IMR-90 (cell line): ENCODE results near the gene CDS2. TPM values are rescaled to one million over a fixed set of nuclear protein-coding genes. Genes with fewer than 3 reads are reported as not detected.

Source experiments
- ATAC-seq: fragments of 200-7000 bp; cut with Tn5 transposase; 2 replicates; pipeline ENCODE4 v1.9.1; 2020; ENCODE audit warnings: low read depth, mild to moderate bottlenecking, moderate library complexity
- BruUV-seq: library from RNA; stranded (reverse); fragments of 400-500 nt; replicated peaks from 2 replicates; lab custom pipeline; 2021; lab: Mats Ljungman, UMichigan
- CTCF ChIA-PET: fragments of 300-600 bp; formaldehyde crosslinking; extraction: SDS; loops from one replicate; lab custom pipeline; 2021; ENCODE audit warnings: antibody characterized with exemption; lab: Yijun Ruan, JAX
- POLR2A ChIA-PET: fragments of 300-600 bp; sonication (Branson Sonifier 250); formaldehyde crosslinking; loops from one replicate; lab custom pipeline; 2022; ENCODE audit warnings: antibody characterized with exemption; ENCODE audit not compliant: unreplicated experiment; lab: Charles Lee
- DNase-seq: peaks from one replicate; pipeline ENCODE4 v3.0.0; 2013
- H2AFZ ChIP-seq: replicated peaks from 2 replicates; pipeline ENCODE3; 2013; ENCODE audit warnings: low read length, mild to moderate bottlenecking; ENCODE audit not compliant: poor library complexity
- H2AK5ac ChIP-seq: 2 replicates; pipeline ENCODE4 v1.6.1; 2013; ENCODE audit warnings: low read depth, low read length, inconsistent platforms
- H2AK9ac ChIP-seq: replicated peaks from 2 replicates; pipeline ENCODE3; 2013; ENCODE audit warnings: mild to moderate bottlenecking, low read depth, low read length, moderate library complexity; ENCODE audit not compliant: poor library complexity
- H2BK120ac ChIP-seq: 2 replicates; pipeline ENCODE4 v1.6.1; 2013; ENCODE audit warnings: low read depth, low read length, inconsistent platforms
- H2BK15ac ChIP-seq: 3 replicates; pipeline ENCODE4 v1.6.1; 2013; ENCODE audit warnings: low read depth, low read length, inconsistent platforms
- H2BK20ac ChIP-seq: 2 replicates; pipeline ENCODE4 v1.6.1; 2013; ENCODE audit warnings: low read depth, mild to moderate bottlenecking, inconsistent platforms, low read length, moderate library complexity
- H2BK5ac ChIP-seq: 2 replicates; pipeline ENCODE4 v1.6.1; 2013; ENCODE audit warnings: mild to moderate bottlenecking, low read depth, low read length, inconsistent platforms; ENCODE audit not compliant: poor library complexity, severe bottlenecking
- H3K14ac ChIP-seq: replicated peaks from 2 replicates; pipeline ENCODE4 v1.6.1; 2013; ENCODE audit warnings: low read depth, low read length, inconsistent platforms
- H3K18ac ChIP-seq: 2 replicates; pipeline ENCODE4 v1.6.1; 2013; ENCODE audit warnings: low read depth, low read length, control low read depth
- H3K23ac ChIP-seq: 2 replicates; pipeline ENCODE4 v1.6.1; 2013; ENCODE audit warnings: low read depth, low read length, inconsistent platforms
- H3K27ac ChIP-seq: 2 replicates; pipeline ENCODE4 v1.5.1; 2013; ENCODE audit warnings: mild to moderate bottlenecking, control low read depth, low read length; ENCODE audit not compliant: insufficient read depth
- H3K27me3 ChIP-seq: 2 replicates; pipeline ENCODE4 v1.6.1; 2013; ENCODE audit warnings: low read length; ENCODE audit not compliant: control insufficient read depth, insufficient read depth
- H3K36me3 ChIP-seq: 2 replicates; pipeline ENCODE4 v1.6.1; 2013; ENCODE audit warnings: low read length, mixed read lengths; ENCODE audit not compliant: control insufficient read depth, insufficient read depth
- H3K4ac ChIP-seq: 2 replicates; pipeline ENCODE4 v1.6.1; 2013; ENCODE audit warnings: low read depth, low read length, inconsistent platforms
- H3K4me1 ChIP-seq: 2 replicates; pipeline ENCODE4 v1.6.1; 2013; ENCODE audit warnings: low read length, mixed read lengths; ENCODE audit not compliant: control insufficient read depth, insufficient read depth
- H3K4me2 ChIP-seq: 2 replicates; pipeline ENCODE4 v1.6.1; 2013; ENCODE audit warnings: low read depth, mild to moderate bottlenecking, control low read depth, low read length, moderate library complexity
- H3K4me3 ChIP-seq: 2 replicates; pipeline ENCODE4 v1.5.1; 2013; ENCODE audit warnings: low read depth, mild to moderate bottlenecking, control low read depth, low read length, moderate library complexity; ENCODE audit not compliant: insufficient read depth
- H3K56ac ChIP-seq: 2 replicates; pipeline ENCODE4 v1.6.1; 2013; ENCODE audit warnings: low read length, inconsistent platforms; ENCODE audit not compliant: insufficient read depth; ENCODE audit errors: extremely low read depth
- H3K79me1 ChIP-seq, 2 experiments: 2 replicates each; pipeline ENCODE4 v1.6.1; 2013; ENCODE audit warnings: low read length in 2 of 2, inconsistent platforms in 1 of 2, low read depth in 1 of 2
- H3K9ac ChIP-seq: 2 replicates; pipeline ENCODE4 v1.6.1; 2013; ENCODE audit warnings: low read depth, low read length, control low read depth
- H3K9me1 ChIP-seq: 2 replicates; pipeline ENCODE4 v1.6.1; 2013; ENCODE audit warnings: low read length, inconsistent platforms; ENCODE audit not compliant: insufficient read depth
- H3K9me3 ChIP-seq: 2 replicates; pipeline ENCODE4 v1.6.1; 2013; ENCODE audit warnings: low read length; ENCODE audit not compliant: control insufficient read depth, insufficient read depth
- H4K20me1 ChIP-seq: 2 replicates; pipeline ENCODE4 v1.6.1; 2013; ENCODE audit warnings: low read length, inconsistent platforms; ENCODE audit not compliant: insufficient read depth
- H4K5ac ChIP-seq: 2 replicates; pipeline ENCODE4 v1.6.1; 2013; ENCODE audit warnings: mild to moderate bottlenecking, low read depth, low read length, control low read depth
- H4K8ac ChIP-seq, 2 experiments: 2 replicates each; pipeline ENCODE4 v1.6.1; 2013; ENCODE audit warnings: low read depth in 2 of 2, low read length in 2 of 2, control low read depth in 1 of 2, inconsistent platforms in 1 of 2
- H4K91ac ChIP-seq: 2 replicates; pipeline ENCODE4 v1.6.1; 2013; ENCODE audit warnings: low read depth, low read length, inconsistent platforms; ENCODE audit not compliant: insufficient read depth
- BHLHE40 ChIP-seq: fragments of 150-350 bp; IDR thresholded peaks from 2 replicates; pipeline ENCODE4 v1.6.1; 2016; ENCODE audit warnings: mild to moderate bottlenecking, low read depth, low read length
- CEBPB ChIP-seq: IDR thresholded peaks from 2 replicates; pipeline ENCODE4 v1.6.1; 2012; ENCODE audit warnings: low read depth, low read length, improper control_type of control experiment
- CHD1 ChIP-seq: IDR thresholded peaks from 2 replicates; pipeline ENCODE4 v1.6.1; 2012; ENCODE audit warnings: low read depth, low read length, improper control_type of control experiment
- CTCF ChIP-seq: conservative IDR thresholded peaks from 2 replicates; pipeline ENCODE4 v1.5.1; 2012; ENCODE audit warnings: mild to moderate bottlenecking, low read depth, low read length, improper control_type of control experiment
- ELK1 ChIP-seq: fragments of 150-350 bp; IDR thresholded peaks from 2 replicates; pipeline ENCODE4 v1.6.1; 2016; ENCODE audit warnings: low read depth, mild to moderate bottlenecking, low read length, moderate library complexity, borderline replicate concordance
- FOS ChIP-seq: fragments of 150-350 bp; IDR thresholded peaks from 2 replicates; pipeline ENCODE4 v1.6.1; 2016; ENCODE audit warnings: low read depth, low read length
- MAFK ChIP-seq: IDR thresholded peaks from 2 replicates; pipeline ENCODE4 v1.6.1; 2012; ENCODE audit warnings: low read depth, low read length, improper control_type of control experiment
- MAZ ChIP-seq: IDR thresholded peaks from 2 replicates; pipeline ENCODE4 v1.6.1; 2012; ENCODE audit warnings: low read depth, mild to moderate bottlenecking, low read length, improper control_type of control experiment, moderate library complexity, borderline replicate concordance
- MXI1 ChIP-seq: IDR thresholded peaks from 2 replicates; pipeline ENCODE4 v1.6.1; 2012; ENCODE audit warnings: low read depth, mild to moderate bottlenecking, low read length, moderate library complexity, borderline replicate concordance
- NFE2L2 ChIP-seq: fragments of 150-350 bp; IDR thresholded peaks from 2 replicates; pipeline ENCODE4 v1.6.1; 2016; ENCODE audit warnings: low read depth, mild to moderate bottlenecking, low read length
- POLR2A ChIP-seq: IDR thresholded peaks from 2 replicates; pipeline ENCODE4 v1.6.1; 2012; ENCODE audit warnings: mild to moderate bottlenecking, low read depth, low read length
- RAD21 ChIP-seq: IDR thresholded peaks from 2 replicates; pipeline ENCODE4 v1.6.1; 2012; ENCODE audit warnings: low read length, improper control_type of control experiment
- RCOR1 ChIP-seq: IDR thresholded peaks from 2 replicates; pipeline ENCODE4 v1.6.1; 2012; ENCODE audit warnings: mild to moderate bottlenecking, low read length, improper control_type of control experiment; ENCODE audit not compliant: insufficient replicate concordance
- RFX5 ChIP-seq: IDR thresholded peaks from 2 replicates; pipeline ENCODE4 v1.8.0; 2012; ENCODE audit warnings: low read depth, mild to moderate bottlenecking, low read length, moderate library complexity
- SMC3 ChIP-seq: fragments of 150-350 bp; IDR thresholded peaks from 2 replicates; pipeline ENCODE4 v1.6.1; 2016; ENCODE audit warnings: low read depth, mild to moderate bottlenecking, antibody characterized with exemption, low read length, moderate library complexity
- USF2 ChIP-seq: fragments of 150-350 bp; IDR thresholded peaks from 2 replicates; pipeline ENCODE4 v1.6.1; 2017; ENCODE audit warnings: mild to moderate bottlenecking, antibody characterized with exemption, low read length, low read depth
- WGBS, 2 experiments: methylation state at CpG; one replicate each; pipeline versions ENCODE4 v1.1.5 to v1.1.7; 2013; ENCODE audit warnings: missing lambda C conversion rate in 2 of 2; ENCODE audit not compliant: insufficient read length in 1 of 2; ENCODE audit errors: extremely low coverage in 2 of 2; 5-methylcytosine and 5-hydroxymethylcytosine counted together
- dilution Hi-C: fragments of 300-500 bp; cut with HindIII; formaldehyde crosslinking; loops from one replicate; pipeline ENCODE4 v1.14.3; 2018; ENCODE audit warnings: low sequenced_read_pairs; ENCODE audit not compliant: unreplicated experiment
- in situ Hi-C: fragments of 300-500 bp; cut with MboI; formaldehyde crosslinking; loops from 3 replicates; pipeline ENCODE4 v1.14.3; 2019; ENCODE audit warnings: low sequenced_read_pairs, inconsistent platforms, mixed read lengths
- intact Hi-C: fragments of 100-400 bp; cut with micrococcal nuclease; formaldehyde crosslinking; loops from 2 replicates; pipeline ENCODE4 v1.10.0; 2022
- polyA plus RNA-seq, 3 experiments: library from polyadenylated mRNA; depleted of rRNA; stranded (reverse); fragments of >200 nt; gene quantifications; 2 replicates each; pipeline ENCODE4 v1.2.3, GENCODE V29; 2012; ENCODE audit warnings: low replicate concordance in 1 of 3
- total RNA-seq: library from RNA; depleted of rRNA; stranded (reverse); fragments of >200 nt; gene quantifications from 2 replicates; pipeline ENCODE4 v1.2.3, GENCODE V29; 2012

Gene CDS2
- total and polyA plus RNA-seq, 2 of the 4 experiments (the other 2 are of a cell fraction): 17.0 to 47.1 TPM

- Histone ChIP-seq H3K9me3 (no peaks in the 10 kb centered on the region), H2BK15ac (no peak overlapping the region), H3K27ac (no peak overlapping the region), H2AFZ (no peak overlapping the region), H3K4me1 (no peaks in the 10 kb centered on the region), H3K18ac (no peak overlapping the region), H3K14ac (no peak overlapping the region), H2BK20ac (no peak overlapping the region), H4K5ac (no peak overlapping the region), H3K27me3 (no peaks in the 10 kb centered on the region), H3K9ac (no peak overlapping the region), H3K4me3 (no peak overlapping the region), H3K56ac (no peak overlapping the region), H2AK9ac (no peak overlapping the region), H4K91ac (no peak overlapping the region), H4K8ac (no peak overlapping the region), H3K23ac (no peak overlapping the region), H3K4ac (no peak overlapping the region), H2BK5ac (no peak overlapping the region), H3K79me1 (no peaks in the 10 kb centered on the region; a peak in 1 of 4 replicates), H3K9me1 (no peaks in the 10 kb centered on the region), H2AK5ac (no peak overlapping the region), H2BK120ac (no peak overlapping the region), H3K36me3 (peaks cover 6% of the 10 kb centered on the region; the same call in 1 of the 2 replicates), H4K20me1 (no peaks in the 10 kb centered on the region; the same call in 1 of the 2 replicates), H3K4me2 (no peak overlapping the region)
- ChIA-PET POLR2A (no interaction called here), CTCF (interaction anchor here (1.2 kb wide), 1 partner anchor 244 kb away, joined by 3 read pairs; no protein-coding TSS in a partner anchor)
- no peak for TF ChIP-seq NFE2L2
- no peak for TF ChIP-seq CTCF
- TF ChIP-seq POLR2A: no peak
- TF ChIP-seq CEBPB: no peak
- TF ChIP-seq RCOR1: no peak
- TF ChIP-seq MAZ: no peak
- no peak for TF ChIP-seq FOS
- TF ChIP-seq CHD1: no peak
- TF ChIP-seq ELK1: no peak
- no peak for TF ChIP-seq BHLHE40
- no peak for TF ChIP-seq MXI1
- TF ChIP-seq RFX5: no peak
- TF ChIP-seq SMC3: no peak
- TF ChIP-seq MAFK: no peak
- no peak for TF ChIP-seq USF2
- TF ChIP-seq RAD21: no peak
- intact Hi-C loops (no loop called here), dilution Hi-C loops (no loop called here), in situ Hi-C loops (no loop called here)
- no peak for ATAC-seq
- no peak for DNase-seq
- WGBS, 2 experiments: no CpG with 5 or more reads among the region's 4 CpGs
- no TSS peak for BruUV-seq
These were observed 76.6 kb downstream of the CDS2 start for GRCh38 chr20:5203380-5203779.
